ENCODE data around the gene ALPK1. TPM values are rescaled to one million over a fixed set of nuclear protein-coding genes. Genes with fewer than 3 reads are reported as not detected.

Gene ALPK1
- total and polyA plus RNA-seq, 2 of the 4 experiments (the other 2 are of a cell fraction) = 3.3 to 7.9 TPM

DNA sequence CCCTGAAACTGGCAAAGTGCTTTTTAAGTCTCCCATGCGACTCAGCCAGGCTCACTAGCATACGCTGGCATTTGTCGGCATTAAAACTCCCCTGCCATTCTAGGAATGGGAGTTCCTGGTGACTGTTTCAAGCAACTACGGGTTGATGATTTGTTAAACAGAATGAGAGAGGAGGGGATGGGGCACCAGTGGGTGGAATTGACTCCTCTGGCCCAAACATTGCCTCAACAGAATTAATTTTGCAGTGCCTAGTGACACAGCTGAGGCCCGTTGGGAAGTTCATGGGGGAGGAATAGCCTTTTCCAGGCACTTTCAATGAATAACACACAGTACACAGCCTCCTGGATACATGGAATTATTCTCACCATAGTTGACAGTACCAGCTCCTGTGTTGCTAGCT is 188.8 kb downstream of the ALPK1 start:
- CTCF ChIA-PET = no interaction called here
- no peak overlapping the region for H3K4me2 ChIP-seq (ENCODE audit: low read depth, low read length)
- no peak overlapping the region for H2BK120ac ChIP-seq (ENCODE audit: low read depth, low read length)
- H4K5ac ChIP-seq (ENCODE audit: low read depth, low read length) = no peak overlapping the region
- TF ChIP-seq, protein P1, sequence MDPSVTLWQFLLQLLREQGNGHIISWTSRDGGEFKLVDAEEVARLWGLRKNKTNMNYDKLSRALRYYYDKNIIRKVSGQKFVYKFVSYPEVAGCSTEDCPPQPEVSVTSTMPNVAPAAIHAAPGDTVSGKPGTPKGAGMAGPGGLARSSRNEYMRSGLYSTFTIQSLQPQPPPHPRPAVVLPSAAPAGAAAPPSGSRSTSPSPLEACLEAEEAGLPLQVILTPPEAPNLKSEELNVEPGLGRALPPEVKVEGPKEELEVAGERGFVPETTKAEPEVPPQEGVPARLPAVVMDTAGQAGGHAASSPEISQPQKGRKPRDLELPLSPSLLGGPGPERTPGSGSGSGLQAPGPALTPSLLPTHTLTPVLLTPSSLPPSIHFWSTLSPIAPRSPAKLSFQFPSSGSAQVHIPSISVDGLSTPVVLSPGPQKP (IDR thresholded peaks at IDR 0.05; ENCODE audit: borderline replicate concordance, low read depth, low read length) = no peak
- TF ChIP-seq, protein P2, sequence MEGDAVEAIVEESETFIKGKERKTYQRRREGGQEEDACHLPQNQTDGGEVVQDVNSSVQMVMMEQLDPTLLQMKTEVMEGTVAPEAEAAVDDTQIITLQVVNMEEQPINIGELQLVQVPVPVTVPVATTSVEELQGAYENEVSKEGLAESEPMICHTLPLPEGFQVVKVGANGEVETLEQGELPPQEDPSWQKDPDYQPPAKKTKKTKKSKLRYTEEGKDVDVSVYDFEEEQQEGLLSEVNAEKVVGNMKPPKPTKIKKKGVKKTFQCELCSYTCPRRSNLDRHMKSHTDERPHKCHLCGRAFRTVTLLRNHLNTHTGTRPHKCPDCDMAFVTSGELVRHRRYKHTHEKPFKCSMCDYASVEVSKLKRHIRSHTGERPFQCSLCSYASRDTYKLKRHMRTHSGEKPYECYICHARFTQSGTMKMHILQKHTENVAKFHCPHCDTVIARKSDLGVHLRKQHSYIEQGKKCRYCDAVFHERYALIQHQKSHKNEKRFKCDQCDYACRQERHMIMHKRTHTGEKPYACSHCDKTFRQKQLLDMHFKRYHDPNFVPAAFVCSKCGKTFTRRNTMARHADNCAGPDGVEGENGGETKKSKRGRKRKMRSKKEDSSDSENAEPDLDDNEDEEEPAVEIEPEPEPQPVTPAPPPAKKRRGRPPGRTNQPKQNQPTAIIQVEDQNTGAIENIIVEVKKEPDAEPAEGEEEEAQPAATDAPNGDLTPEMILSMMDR (conservative IDR thresholded peaks at IDR 0.05; ENCODE audit: low read depth, low read length) = no peak
- no peak for TF ChIP-seq SMC3 (IDR thresholded peaks at IDR 0.05; ENCODE audit: low read depth, low read length)
- TF ChIP-seq POLR2A (IDR thresholded peaks at IDR 0.05; ENCODE audit: low read depth, low read length) = no peak
- no peak for TF ChIP-seq RAD21 (IDR thresholded peaks at IDR 0.05; ENCODE audit: low read length)
- TF ChIP-seq MXI1 (IDR thresholded peaks at IDR 0.05; ENCODE audit: borderline replicate concordance, low read depth, low read length) = no peak
- TF ChIP-seq FOS (IDR thresholded peaks at IDR 0.05; ENCODE audit: low read depth, low read length) = no peak
- TF ChIP-seq NFE2L2 (IDR thresholded peaks at IDR 0.05; ENCODE audit: low read depth, low read length) = no peak
- TF ChIP-seq BHLHE40 (IDR thresholded peaks at IDR 0.05; ENCODE audit: low read depth, low read length) = no peak
- no peak for TF ChIP-seq MAFK (IDR thresholded peaks at IDR 0.05; ENCODE audit: low read depth, low read length)
- TF ChIP-seq RFX5 (IDR thresholded peaks at IDR 0.05; ENCODE audit: low read depth, low read length) = no peak
- TF ChIP-seq, protein P3, sequence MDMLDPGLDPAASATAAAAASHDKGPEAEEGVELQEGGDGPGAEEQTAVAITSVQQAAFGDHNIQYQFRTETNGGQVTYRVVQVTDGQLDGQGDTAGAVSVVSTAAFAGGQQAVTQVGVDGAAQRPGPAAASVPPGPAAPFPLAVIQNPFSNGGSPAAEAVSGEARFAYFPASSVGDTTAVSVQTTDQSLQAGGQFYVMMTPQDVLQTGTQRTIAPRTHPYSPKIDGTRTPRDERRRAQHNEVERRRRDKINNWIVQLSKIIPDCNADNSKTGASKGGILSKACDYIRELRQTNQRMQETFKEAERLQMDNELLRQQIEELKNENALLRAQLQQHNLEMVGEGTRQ (IDR thresholded peaks at IDR 0.05; ENCODE audit: low read depth, low read length) = no peak
- no peak for TF ChIP-seq CHD1 (IDR thresholded peaks at IDR 0.05; ENCODE audit: low read depth, low read length)
- TF ChIP-seq CEBPB (IDR thresholded peaks at IDR 0.05; ENCODE audit: low read depth, low read length) = no peak
- no peak for TF ChIP-seq MAZ (IDR thresholded peaks at IDR 0.05; ENCODE audit: borderline replicate concordance, low read depth, low read length)
- TF ChIP-seq RCOR1 (IDR thresholded peaks at IDR 0.05; ENCODE audit: insufficient replicate concordance, low read length) = no peak
- no peaks in the 10 kb centered on the region for H3K27me3 ChIP-seq (ENCODE audit: control insufficient read depth, insufficient read depth, low read length)
- no peak overlapping the region for H3K4ac ChIP-seq (ENCODE audit: low read depth, low read length)
- 100% methylated on average over 1 of the region's 5 CpGs; no CpG with 5 or more reads in 1 of the 2 experiments for WGBS, 2 experiments (ENCODE audit: extremely low coverage in 2 of 2, insufficient read length in 1 of 2)
- no peak overlapping the region for H3K14ac ChIP-seq (replicated peaks; ENCODE audit: low read depth, low read length)
- no peak overlapping the region for H3K23ac ChIP-seq (ENCODE audit: low read depth, low read length)
- H2BK15ac ChIP-seq (ENCODE audit: low read depth, low read length) = no peak overlapping the region
- H4K8ac ChIP-seq (ENCODE audit: low read depth in 2 of 2, low read length in 2 of 2) = no peak overlapping the region
- dilution Hi-C loops (cut with HindIII; ENCODE audit: low sequenced_read_pairs, unreplicated experiment) = no loop called here
- no peak for ATAC-seq (ENCODE audit: low read depth)
- H3K79me1 ChIP-seq (ENCODE audit: low read depth in 1 of 2, low read length in 2 of 2) = no peaks in the 10 kb centered on the region
- 0 out of 2 replicates have a peak, but pooled peaks cover 3% of the 10 kb centered on the region for H3K9me3 ChIP-seq (ENCODE audit: control insufficient read depth, insufficient read depth, low read length)
- H3K9me1 ChIP-seq (ENCODE audit: insufficient read depth, low read length) = no peaks in the 10 kb centered on the region
- no peak overlapping the region for H3K18ac ChIP-seq (ENCODE audit: low read depth, low read length)
- H3K27ac ChIP-seq (ENCODE audit: insufficient read depth, low read length) = no peak overlapping the region
- no TSS peak for BruUV-seq (replicated peaks)
- no peak overlapping the region for H4K91ac ChIP-seq (ENCODE audit: insufficient read depth, low read depth, low read length)
- DNase-seq = no peak
- no peaks in the 10 kb centered on the region for H4K20me1 ChIP-seq (ENCODE audit: insufficient read depth, low read length)
- no peaks in the 10 kb centered on the region for H3K36me3 ChIP-seq (ENCODE audit: control insufficient read depth, insufficient read depth, low read length)
- intact Hi-C loops (cut with micrococcal nuclease) = no loop called here
- no peak overlapping the region for H2AK5ac ChIP-seq (ENCODE audit: low read depth, low read length)
- no peaks in the 10 kb centered on the region for H3K4me1 ChIP-seq (ENCODE audit: control insufficient read depth, insufficient read depth, low read length)
- no peak overlapping the region for H3K56ac ChIP-seq (ENCODE audit: extremely low read depth, insufficient read depth, low read length)
- no peak overlapping the region for H3K4me3 ChIP-seq (ENCODE audit: insufficient read depth, low read depth, low read length)
- POLR2A ChIA-PET (ENCODE audit: unreplicated experiment) = no interaction called here
- H2BK20ac ChIP-seq (ENCODE audit: low read depth, low read length) = no peak overlapping the region
- in situ Hi-C loops (cut with MboI; ENCODE audit: low sequenced_read_pairs) = no loop called here
- no peak overlapping the region for H2AK9ac ChIP-seq (replicated peaks; ENCODE audit: low read depth, low read length, poor library complexity)
- H2AFZ ChIP-seq (replicated peaks; ENCODE audit: low read length, poor library complexity) = no peak overlapping the region
- H2BK5ac ChIP-seq (ENCODE audit: low read depth, low read length, poor library complexity, severe bottlenecking) = no peak overlapping the region
- H3K9ac ChIP-seq (ENCODE audit: low read depth, low read length) = no peak overlapping the region
